ENCODE measurements around the gene DNAJC15. TPM values are rescaled to one million over a fixed set of nuclear protein-coding genes. Genes with fewer than 3 reads are reported as not detected.
"Not testable (repeated sequence)": the region's sequence is repeated elsewhere in the genome, so short reads cannot be mapped to it uniquely, and the experiment has no call there.

DNAJC15 gene
- total RNA-seq, 1 experiment from 2014 or later: 2.4 TPM

DNA sequence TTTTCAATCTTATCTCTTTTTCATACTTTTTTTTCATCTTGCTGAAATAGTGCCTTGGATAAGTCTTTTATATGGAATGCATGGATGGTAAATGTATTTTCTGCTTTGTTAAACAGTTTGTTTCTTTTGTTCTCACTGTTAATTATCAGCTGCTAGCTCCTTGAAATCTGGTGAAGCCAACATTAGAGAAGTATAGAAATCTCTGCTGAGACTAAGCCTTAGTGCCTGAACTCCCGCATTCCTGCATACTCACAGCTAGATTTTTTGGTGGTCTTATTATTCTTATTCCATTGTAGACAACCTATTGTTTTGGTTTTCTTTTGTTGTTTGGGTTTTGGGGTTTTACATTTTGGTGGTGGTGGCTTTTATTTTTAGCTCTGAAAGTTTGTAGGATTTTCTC lies 48.4 kb downstream of the DNAJC15 start:
- CTCF ChIA-PET: no interaction called here
- DNase-seq (ENCODE audit: low spot score): no peak
- BruUV-seq (replicated peaks): no TSS peak
- Histone ChIP-seq H3K27ac (ENCODE audit: low read depth, low read length, poor library complexity, severe bottlenecking) (no peak overlapping the region), H3K4me3 (ENCODE audit: low read depth, low read length, poor library complexity, severe bottlenecking) (no peak overlapping the region), H3K36me3 (ENCODE audit: insufficient read depth, low read length, poor library complexity, severe bottlenecking) (no peaks in the 10 kb centered on the region), H3K9me3 (ENCODE audit: low read depth, low read length, poor library complexity, severe bottlenecking) (no peaks in the 10 kb centered on the region), H3K27me3 (replicated peaks; ENCODE audit: insufficient read depth, low read depth, low read length, poor library complexity) (no peaks in the 10 kb centered on the region), H3K4me1 (ENCODE audit: insufficient read depth, low read length, poor library complexity, severe bottlenecking) (no peaks in the 10 kb centered on the region)
- POLR2A ChIA-PET (ENCODE audit: low non-redundant PET): no interaction called here
- TF ChIP-seq, protein P1, sequence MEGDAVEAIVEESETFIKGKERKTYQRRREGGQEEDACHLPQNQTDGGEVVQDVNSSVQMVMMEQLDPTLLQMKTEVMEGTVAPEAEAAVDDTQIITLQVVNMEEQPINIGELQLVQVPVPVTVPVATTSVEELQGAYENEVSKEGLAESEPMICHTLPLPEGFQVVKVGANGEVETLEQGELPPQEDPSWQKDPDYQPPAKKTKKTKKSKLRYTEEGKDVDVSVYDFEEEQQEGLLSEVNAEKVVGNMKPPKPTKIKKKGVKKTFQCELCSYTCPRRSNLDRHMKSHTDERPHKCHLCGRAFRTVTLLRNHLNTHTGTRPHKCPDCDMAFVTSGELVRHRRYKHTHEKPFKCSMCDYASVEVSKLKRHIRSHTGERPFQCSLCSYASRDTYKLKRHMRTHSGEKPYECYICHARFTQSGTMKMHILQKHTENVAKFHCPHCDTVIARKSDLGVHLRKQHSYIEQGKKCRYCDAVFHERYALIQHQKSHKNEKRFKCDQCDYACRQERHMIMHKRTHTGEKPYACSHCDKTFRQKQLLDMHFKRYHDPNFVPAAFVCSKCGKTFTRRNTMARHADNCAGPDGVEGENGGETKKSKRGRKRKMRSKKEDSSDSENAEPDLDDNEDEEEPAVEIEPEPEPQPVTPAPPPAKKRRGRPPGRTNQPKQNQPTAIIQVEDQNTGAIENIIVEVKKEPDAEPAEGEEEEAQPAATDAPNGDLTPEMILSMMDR (conservative IDR thresholded peaks at IDR 0.05; ENCODE audit: low read depth, low read length): no peak
- TF ChIP-seq EZH2 (IDR thresholded peaks at IDR 0.05; ENCODE audit: borderline replicate concordance, low read depth, low read length, poor library complexity, severe bottlenecking): no peak
- intact Hi-C loops (cut with micrococcal nuclease; ENCODE audit: unreplicated experiment): no loop called here

DNA sequence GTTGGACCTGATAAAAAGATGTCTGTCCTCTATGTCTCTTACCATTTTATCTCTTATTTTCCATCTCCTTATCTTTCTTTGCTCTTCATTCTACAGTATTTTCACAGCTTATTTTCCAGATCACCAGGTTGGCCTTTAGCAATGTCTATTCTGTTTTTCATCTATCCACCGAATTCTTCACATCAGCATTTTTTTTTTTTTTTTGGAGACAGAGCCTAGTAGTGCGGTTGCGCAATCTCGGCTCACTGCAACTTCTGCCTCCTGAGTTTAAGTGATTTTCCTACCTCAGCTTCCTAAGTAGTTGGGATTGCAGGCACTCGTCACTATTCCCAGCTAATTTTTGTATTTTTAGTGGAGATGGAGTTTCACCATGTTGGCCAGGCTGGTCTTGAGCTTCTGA lies 49.0 kb downstream of the DNAJC15 start:
- Histone ChIP-seq H3K36me3 (ENCODE audit: insufficient read depth, low read length, poor library complexity, severe bottlenecking) (no peaks in the 10 kb centered on the region), H3K27ac (ENCODE audit: low read depth, low read length, poor library complexity, severe bottlenecking) (no peak overlapping the region), H3K9me3 (ENCODE audit: low read depth, low read length, poor library complexity, severe bottlenecking) (no peaks in the 10 kb centered on the region), H3K4me1 (ENCODE audit: insufficient read depth, low read length, poor library complexity, severe bottlenecking) (no peaks in the 10 kb centered on the region), H3K4me3 (ENCODE audit: low read depth, low read length, poor library complexity, severe bottlenecking) (no peak overlapping the region), H3K27me3 (replicated peaks; ENCODE audit: insufficient read depth, low read depth, low read length, poor library complexity) (no peaks in the 10 kb centered on the region)
- no TSS peak for BruUV-seq (replicated peaks)
- POLR2A ChIA-PET (ENCODE audit: low non-redundant PET): no interaction called here
- no peak for DNase-seq (ENCODE audit: low spot score)
- CTCF ChIA-PET: no interaction called here
- intact Hi-C loops (cut with micrococcal nuclease; ENCODE audit: unreplicated experiment): no loop called here
- TF ChIP-seq, protein P1 (conservative IDR thresholded peaks at IDR 0.05; ENCODE audit: low read depth, low read length): no peak
- no peak for TF ChIP-seq EZH2 (IDR thresholded peaks at IDR 0.05; ENCODE audit: borderline replicate concordance, low read depth, low read length, poor library complexity, severe bottlenecking)

DNA sequence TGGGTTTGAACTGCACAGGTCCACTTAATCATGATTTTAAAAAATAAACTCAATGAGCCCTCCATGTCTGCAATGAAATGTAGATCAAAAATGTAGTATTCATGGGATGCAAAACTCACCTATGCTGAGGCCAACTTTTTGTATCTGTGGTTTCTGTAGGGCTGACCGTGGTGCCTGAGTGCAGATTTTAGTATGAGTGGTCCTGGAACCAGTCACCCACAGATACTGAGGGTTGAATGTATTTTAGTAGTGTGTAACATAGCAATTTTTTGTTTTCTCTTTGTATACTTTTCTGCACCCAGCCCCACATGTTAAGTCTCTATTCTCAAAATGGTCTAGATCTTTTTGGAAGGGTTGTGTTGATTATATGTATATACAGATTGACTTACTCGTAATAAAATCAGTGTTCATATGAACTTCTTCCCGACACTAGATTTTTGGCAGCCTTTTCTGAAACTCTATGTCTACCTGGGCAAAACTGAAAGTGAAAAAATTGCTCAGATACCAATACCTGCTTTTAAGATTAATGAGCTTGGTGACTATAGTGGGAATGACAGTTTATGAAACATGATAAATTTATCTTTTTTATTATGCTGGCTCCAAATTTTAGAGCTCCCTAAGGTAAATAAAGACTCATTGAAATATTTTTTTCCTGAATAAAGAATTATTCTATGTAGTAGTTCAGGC lies 51.6 kb downstream of the DNAJC15 start:
- TF ChIP-seq, protein P1 (conservative IDR thresholded peaks at IDR 0.05; ENCODE audit: low read depth, low read length): no peak
- TF ChIP-seq EZH2 (IDR thresholded peaks at IDR 0.05; ENCODE audit: borderline replicate concordance, low read depth, low read length, poor library complexity, severe bottlenecking): no peak
- ChIA-PET POLR2A (ENCODE audit: low non-redundant PET) (no interaction called here), CTCF (no interaction called here)
- H3K36me3 ChIP-seq (ENCODE audit: insufficient read depth, low read length, poor library complexity, severe bottlenecking): no peaks in the 10 kb centered on the region
- no TSS peak for BruUV-seq (replicated peaks)
- H3K9me3 ChIP-seq (ENCODE audit: low read depth, low read length, poor library complexity, severe bottlenecking): no peaks in the 10 kb centered on the region
- H3K27ac ChIP-seq (ENCODE audit: low read depth, low read length, poor library complexity, severe bottlenecking): no peak overlapping the region
- no peaks in the 10 kb centered on the region for H3K27me3 ChIP-seq (replicated peaks; ENCODE audit: insufficient read depth, low read depth, low read length, poor library complexity)
- DNase-seq (ENCODE audit: low spot score): no peak
- no peaks in the 10 kb centered on the region for H3K4me1 ChIP-seq (ENCODE audit: insufficient read depth, low read length, poor library complexity, severe bottlenecking)
- intact Hi-C loops (cut with micrococcal nuclease; ENCODE audit: unreplicated experiment): no loop called here
- no peak overlapping the region for H3K4me3 ChIP-seq (ENCODE audit: low read depth, low read length, poor library complexity, severe bottlenecking)

DNA sequence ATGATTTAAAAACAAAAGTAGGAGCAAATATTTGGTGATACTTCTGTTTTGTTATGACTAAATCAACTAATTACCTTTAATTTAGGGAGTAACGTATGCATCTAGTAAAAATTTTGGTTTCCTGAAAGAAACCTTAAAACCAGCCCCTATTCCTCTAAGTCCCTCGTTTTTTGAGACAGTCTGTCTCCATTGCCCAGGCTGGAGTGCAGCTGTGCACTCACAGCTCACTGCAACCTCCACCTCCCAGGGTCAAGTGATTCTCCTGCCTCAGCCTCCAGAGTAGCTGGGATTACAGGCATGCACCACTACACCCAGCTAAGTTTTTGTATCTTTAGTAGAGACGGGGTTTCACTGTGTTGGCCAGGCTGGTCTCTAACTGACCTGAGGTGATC lies 52.1 kb downstream of the DNAJC15 start:
- POLR2A ChIA-PET (ENCODE audit: low non-redundant PET): interaction anchor here (0.6 kb wide), 1 partner anchor 152 kb away, joined by 5 read pairs; no protein-coding TSS in a partner anchor
- H3K27me3 ChIP-seq (replicated peaks; ENCODE audit: insufficient read depth, low read depth, low read length, poor library complexity); BruUV-seq (replicated peaks); H3K27ac ChIP-seq (ENCODE audit: low read depth, low read length, poor library complexity, severe bottlenecking); H3K36me3 ChIP-seq (ENCODE audit: insufficient read depth, low read length, poor library complexity, severe bottlenecking); H3K4me3 ChIP-seq (ENCODE audit: low read depth, low read length, poor library complexity, severe bottlenecking); intact Hi-C loops (cut with micrococcal nuclease; ENCODE audit: unreplicated experiment); DNase-seq (ENCODE audit: low spot score); H3K4me1 ChIP-seq (ENCODE audit: insufficient read depth, low read length, poor library complexity, severe bottlenecking); H3K9me3 ChIP-seq (ENCODE audit: low read depth, low read length, poor library complexity, severe bottlenecking); CTCF ChIA-PET: not testable (repeated sequence)

Data from A673 (cell line).